Mesenchymal stem cell (in vitro differentiated cells and primary cell): ENCODE data around the gene TRIM15. TPM values are rescaled to one million over a fixed set of nuclear protein-coding genes. Genes with fewer than 3 reads are reported as not detected.
A peak's percentile ranks its signal among the peaks of the same experiment; 100 is the strongest.
"Not testable (repeated sequence)": the region's sequence is repeated elsewhere in the genome, so short reads cannot be mapped to it uniquely, and the experiment has no call there.

Source experiments
- DNase-seq: peaks from one replicate; pipeline ENCODE4 v3.0.0-alpha.2; 2013
- H2AFZ ChIP-seq: one replicate; pipeline ENCODE4 v1.6.1; 2013; ENCODE audit warnings: low read depth, mild to moderate bottlenecking, control low read depth, inconsistent platforms, low read length, moderate library complexity
- H2AK5ac ChIP-seq: 2 replicates; pipeline ENCODE4 v1.6.1; 2013; ENCODE audit warnings: low read length, moderate library complexity, mild to moderate bottlenecking, inconsistent platforms; ENCODE audit not compliant: severe bottlenecking
- H2BK120ac ChIP-seq: one replicate; pipeline ENCODE4 v1.6.1; 2013; ENCODE audit warnings: low read depth, mild to moderate bottlenecking, inconsistent platforms, low read length, moderate library complexity
- H2BK12ac ChIP-seq, 2 experiments: one replicate each; pipeline ENCODE4 v1.6.1; 2013; ENCODE audit warnings: inconsistent platforms in 2 of 2, low read length in 2 of 2, mild to moderate bottlenecking in 2 of 2, moderate library complexity in 2 of 2, control low read depth in 1 of 2
- H2BK15ac ChIP-seq: one replicate; pipeline ENCODE4 v1.6.1; 2013; ENCODE audit warnings: mild to moderate bottlenecking, low read depth, inconsistent platforms; ENCODE audit not compliant: poor library complexity, severe bottlenecking
- H2BK5ac ChIP-seq: 2 replicates; pipeline ENCODE4 v1.6.1; 2013; ENCODE audit warnings: low read depth, mild to moderate bottlenecking, low read length, control low read depth, inconsistent platforms; ENCODE audit not compliant: poor library complexity, severe bottlenecking
- H3K14ac ChIP-seq, 2 experiments: one replicate each; pipeline ENCODE4 v1.6.1; 2013; ENCODE audit warnings: inconsistent platforms in 2 of 2, low read length in 2 of 2, control low read depth in 1 of 2, mild to moderate bottlenecking in 1 of 2, moderate library complexity in 1 of 2
- H3K18ac ChIP-seq, 2 experiments: one replicate each; pipeline ENCODE4 v1.6.1; 2013; ENCODE audit warnings: inconsistent platforms in 2 of 2, low read length in 2 of 2, control low read depth in 1 of 2, low read depth in 1 of 2, mild to moderate bottlenecking in 1 of 2
- H3K23ac ChIP-seq, 2 experiments: one replicate each; pipeline ENCODE4 v1.6.1; 2013; ENCODE audit warnings: inconsistent platforms in 2 of 2, low read length in 2 of 2, mild to moderate bottlenecking in 2 of 2, moderate library complexity in 2 of 2, control low read depth in 1 of 2
- H3K27ac ChIP-seq: 2 replicates; pipeline ENCODE4 v1.5.1; 2013; ENCODE audit warnings: mild to moderate bottlenecking, moderate library complexity, low read length, control low read depth, inconsistent platforms; ENCODE audit not compliant: poor library complexity, severe bottlenecking
- H3K27me3 ChIP-seq, 2 experiments: 2 replicates each; pipeline versions ENCODE4 v1.6.1 to v1.7.0; 2013; ENCODE audit warnings: low read length in 2 of 2, mild to moderate bottlenecking in 2 of 2, moderate library complexity in 2 of 2, control low read depth in 1 of 2, inconsistent platforms in 1 of 2; ENCODE audit not compliant: control insufficient read depth in 1 of 2, insufficient read depth in 1 of 2
- H3K36me3 ChIP-seq, 2 experiments: 2 replicates each; pipeline versions ENCODE4 v1.6.1 to v1.7.0; 2013; ENCODE audit warnings: low read length in 2 of 2, control low read depth in 1 of 2, inconsistent platforms in 1 of 2, low read depth in 1 of 2, mild to moderate bottlenecking in 1 of 2; ENCODE audit not compliant: insufficient read depth in 2 of 2, control insufficient read depth in 1 of 2
- H3K4ac ChIP-seq, 2 experiments: one replicate each; pipeline ENCODE4 v1.6.1; 2013; ENCODE audit warnings: inconsistent platforms in 2 of 2, low read length in 2 of 2, mild to moderate bottlenecking in 2 of 2, moderate library complexity in 2 of 2, control low read depth in 1 of 2, low read depth in 1 of 2
- H3K4me1 ChIP-seq: 2 replicates; pipeline ENCODE4 v1.6.1; 2013; ENCODE audit warnings: low read depth, low read length, control low read depth; ENCODE audit not compliant: control insufficient read depth, insufficient read depth
- H3K4me2 ChIP-seq: 2 replicates; pipeline ENCODE4 v1.6.1; 2013; ENCODE audit warnings: low read length, mild to moderate bottlenecking, inconsistent platforms; ENCODE audit not compliant: poor library complexity, severe bottlenecking
- H3K4me3 ChIP-seq, 2 experiments: 2 replicates each; pipeline versions ENCODE4 v1.5.1 to v1.7.0; 2013; ENCODE audit warnings: low read length in 2 of 2, mild to moderate bottlenecking in 2 of 2, control low read depth in 1 of 2, low read depth in 1 of 2; ENCODE audit not compliant: insufficient read depth in 1 of 2
- H3K79me1 ChIP-seq: replicated peaks from 2 replicates; pipeline ENCODE4 v1.6.1; 2013; ENCODE audit warnings: mild to moderate bottlenecking, control low read depth, low read length, inconsistent platforms; ENCODE audit not compliant: poor library complexity, severe bottlenecking
- H3K9ac ChIP-seq: 2 replicates; pipeline ENCODE4 v1.7.0; 2013; ENCODE audit warnings: mild to moderate bottlenecking, low read length, moderate library complexity
- H3K9me3 ChIP-seq: 2 replicates; pipeline ENCODE4 v1.7.0; 2013; ENCODE audit warnings: mild to moderate bottlenecking, low read length; ENCODE audit not compliant: control insufficient read depth
- H4K8ac ChIP-seq: one replicate; pipeline ENCODE4 v1.6.1; 2013; ENCODE audit warnings: inconsistent platforms, mild to moderate bottlenecking, low read length, moderate library complexity
- H4K91ac ChIP-seq: one replicate; pipeline ENCODE4 v1.6.1; 2013; ENCODE audit warnings: mild to moderate bottlenecking, low read length, inconsistent platforms
- WGBS: methylation state at CpG from one replicate; pipeline ENCODE4 v1.1.7; 2013; ENCODE audit warnings: mixed read lengths; 5-methylcytosine and 5-hydroxymethylcytosine counted together
- small RNA-seq: library from polyadenylated mRNA; stranded (forward); fragments of <200 nt; extraction: miRNeasy Mini kit (QIAGEN cat#:217004); gene quantifications from one replicate; pipeline ENCODE3, GENCODE V24; 2013; ENCODE audit warnings: low read depth

The TRIM15 gene

GRCh38 chr6:30219244-30219643, 55.9 kb downstream of the TRIM15 start:
- DNase-seq: peak; percentile 64
- H3K4ac ChIP-seq: no peak overlapping the region
- no peaks in the 10 kb centered on the region for H3K36me3 ChIP-seq
- no peak overlapping the region for H3K4me3 ChIP-seq
- no peak overlapping the region for H2BK12ac ChIP-seq
- H3K27me3 ChIP-seq: no peaks in the 10 kb centered on the region
- no peak overlapping the region for H2BK15ac ChIP-seq
- no peak overlapping the region for H2BK5ac ChIP-seq
- no peak overlapping the region for H3K27ac ChIP-seq
- no peak overlapping the region for H3K14ac ChIP-seq
- no peak overlapping the region for H3K18ac ChIP-seq
- peaks cover 5% of the 10 kb centered on the region for H3K4me1 ChIP-seq
- no peak overlapping the region for H4K8ac ChIP-seq
- H4K91ac ChIP-seq: no peak overlapping the region
- no peak overlapping the region for H3K23ac ChIP-seq
- peak overlapping the region; percentile 91 for H2AFZ ChIP-seq
- 0% methylated on average over 1 of the region's 1 CpG for WGBS
- H2BK120ac ChIP-seq: no peak overlapping the region
- peaks cover under 1% of the 10 kb centered on the region for H3K79me1 ChIP-seq
- no peak overlapping the region for H2AK5ac ChIP-seq
- H3K9me3 ChIP-seq: peaks cover 19% of the 10 kb centered on the region
- no peak overlapping the region for H3K9ac ChIP-seq
- H3K4me2 ChIP-seq: no peak overlapping the region

GRCh38 chr6:30221395-30221794, 58.0 kb downstream of the TRIM15 start:
- not testable (repeated sequence) for H3K14ac ChIP-seq, H2AK5ac ChIP-seq, H3K4me1 ChIP-seq, H3K4me2 ChIP-seq, H3K18ac ChIP-seq, H4K91ac ChIP-seq, H3K79me1 ChIP-seq, H3K27ac ChIP-seq, H2BK5ac ChIP-seq, H2BK120ac ChIP-seq, DNase-seq, H4K8ac ChIP-seq, H3K36me3 ChIP-seq, H3K9ac ChIP-seq, H2BK15ac ChIP-seq, H3K4ac ChIP-seq, H3K4me3 ChIP-seq, H2BK12ac ChIP-seq, H3K23ac ChIP-seq, H2AFZ ChIP-seq
- WGBS: 78% methylated on average over 5 of the region's 6 CpGs
- Histone ChIP-seq H3K9me3 (peaks cover 20% of the 10 kb centered on the region), H3K27me3 (peaks cover 0 to 11% of the 10 kb centered on the region in 2 experiments)

DNA sequence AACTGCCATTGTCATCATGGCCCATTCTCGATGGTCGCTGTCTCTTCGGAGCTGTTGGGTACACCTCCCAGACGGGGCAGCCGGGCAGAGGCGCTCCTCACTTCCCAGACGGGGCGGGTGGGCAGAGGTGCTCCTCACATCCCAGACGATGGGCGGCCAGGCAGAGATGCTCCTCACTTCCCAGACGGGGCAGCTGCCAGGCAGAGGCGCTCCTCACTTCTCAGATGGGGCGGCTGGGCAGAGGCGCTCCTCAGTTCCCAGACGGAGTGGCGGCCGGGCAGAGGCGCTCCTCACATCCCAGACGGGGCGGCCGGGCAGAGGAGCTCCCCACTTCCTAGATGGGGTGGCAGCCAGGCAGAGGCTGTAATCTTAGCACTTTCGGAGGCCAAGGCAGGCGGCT, 58.6 kb downstream of the TRIM15 start:
- not testable (repeated sequence) for H2BK12ac ChIP-seq, H3K4me1 ChIP-seq
- WGBS: 92% methylated on average over 23 of the region's 23 CpGs

More for the DNA sequence above, 58.6 kb downstream of the TRIM15 start:
- not testable (repeated sequence) for DNase-seq, H3K4ac ChIP-seq, H4K8ac ChIP-seq, H4K91ac ChIP-seq, H2AK5ac ChIP-seq, H2BK120ac ChIP-seq, H3K23ac ChIP-seq, H3K18ac ChIP-seq, H2BK15ac ChIP-seq, H3K4me3 ChIP-seq, H3K79me1 ChIP-seq, H2BK5ac ChIP-seq, H3K9ac ChIP-seq, H3K36me3 ChIP-seq, H3K4me2 ChIP-seq, H3K27ac ChIP-seq, H2AFZ ChIP-seq, H3K14ac ChIP-seq
- peaks cover 20% of the 10 kb centered on the region for H3K9me3 ChIP-seq
- peaks cover 0 to 11% of the 10 kb centered on the region in 2 experiments for H3K27me3 ChIP-seq

Small RNA genes within 50 kb of the gene (small RNA-seq; reads per million reads assigned to genes)
- gene RF00554: not detected
